Stimulated activated CD8-positive, alpha-beta memory T cell treated with anti-CD3 and anti-CD28 coated beads, Interleukin-4, amount 100 ng/mL, for 4 hours (primary cell): ENCODE data around the gene SERPINB5.
"Not testable (repeated sequence)": the region's sequence is repeated elsewhere in the genome, so short reads cannot be mapped to it uniquely, and the experiment has no call there.

Experiments used
- DNase-seq, 2 donors: peaks; one replicate each; pipeline ENCODE4 v3.0.0-alpha.2; 2020; ENCODE audit warnings: low read depth in 2 of 2, low spot score in 1 of 2

SERPINB5 gene, protein sequence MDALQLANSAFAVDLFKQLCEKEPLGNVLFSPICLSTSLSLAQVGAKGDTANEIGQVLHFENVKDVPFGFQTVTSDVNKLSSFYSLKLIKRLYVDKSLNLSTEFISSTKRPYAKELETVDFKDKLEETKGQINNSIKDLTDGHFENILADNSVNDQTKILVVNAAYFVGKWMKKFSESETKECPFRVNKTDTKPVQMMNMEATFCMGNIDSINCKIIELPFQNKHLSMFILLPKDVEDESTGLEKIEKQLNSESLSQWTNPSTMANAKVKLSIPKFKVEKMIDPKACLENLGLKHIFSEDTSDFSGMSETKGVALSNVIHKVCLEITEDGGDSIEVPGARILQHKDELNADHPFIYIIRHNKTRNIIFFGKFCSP

DNA sequence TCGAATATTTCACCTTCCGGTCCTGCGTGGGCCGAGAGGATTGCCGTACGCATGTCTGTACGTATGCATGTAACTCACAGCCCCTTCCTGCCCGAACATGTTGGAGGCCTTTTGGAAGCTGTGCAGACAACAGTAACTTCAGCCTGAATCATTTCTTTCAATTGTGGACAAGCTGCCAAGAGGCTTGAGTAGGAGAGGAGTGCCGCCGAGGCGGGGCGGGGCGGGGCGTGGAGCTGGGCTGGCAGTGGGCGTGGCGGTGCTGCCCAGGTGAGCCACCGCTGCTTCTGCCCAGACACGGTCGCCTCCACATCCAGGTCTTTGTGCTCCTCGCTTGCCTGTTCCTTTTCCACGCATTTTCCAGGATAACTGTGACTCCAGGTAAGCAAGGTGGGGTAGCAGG lies at the start of gene SERPINB5:
Gene SERPINB5, plus strand, starts transcription at position 291 of the 400 bp plus-strand sequence. CDS start 7,471 bp downstream, outside the sequence.
- DNase-seq: no peak

DNA sequence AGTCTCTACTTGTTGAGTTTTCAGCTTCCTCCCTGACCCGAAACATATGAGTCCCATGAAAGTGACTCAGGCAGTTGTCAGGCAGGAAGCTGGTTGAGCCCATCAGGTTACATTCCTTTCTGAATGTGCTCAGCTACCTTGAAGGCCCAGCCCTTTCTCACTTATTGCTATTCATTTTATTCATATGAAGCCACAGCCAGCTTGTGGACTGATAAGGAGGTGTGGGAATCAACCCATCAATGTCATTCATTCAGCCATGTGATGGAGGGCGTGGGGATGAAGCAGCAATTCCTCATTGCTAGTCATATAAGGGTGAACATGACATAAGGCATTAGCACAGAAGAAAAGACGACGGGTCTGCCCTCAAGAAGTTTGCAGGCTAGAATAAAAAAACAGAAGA lies 49.2 kb upstream of the SERPINB5 start:
- DNase-seq: no peak

DNA sequence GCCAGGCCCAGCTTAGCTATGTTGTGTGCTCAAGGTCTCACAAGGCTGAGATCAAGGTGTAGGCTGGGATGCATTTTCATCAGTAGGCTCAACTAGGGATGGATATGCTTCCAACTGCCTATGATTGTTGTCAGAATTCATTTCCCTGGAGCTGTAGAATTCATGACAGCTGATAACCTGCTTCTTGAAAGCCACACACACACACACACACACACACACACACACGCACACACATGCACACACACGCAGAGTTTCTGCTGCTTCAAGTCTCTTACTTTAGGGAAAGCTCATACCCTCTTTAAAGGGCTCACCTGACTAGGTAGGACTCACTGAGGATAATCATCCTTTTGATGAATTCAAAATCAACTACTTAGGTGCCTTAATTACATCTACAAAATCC lies 46.2 kb upstream of the SERPINB5 start:
- DNase-seq: no peak

DNA sequence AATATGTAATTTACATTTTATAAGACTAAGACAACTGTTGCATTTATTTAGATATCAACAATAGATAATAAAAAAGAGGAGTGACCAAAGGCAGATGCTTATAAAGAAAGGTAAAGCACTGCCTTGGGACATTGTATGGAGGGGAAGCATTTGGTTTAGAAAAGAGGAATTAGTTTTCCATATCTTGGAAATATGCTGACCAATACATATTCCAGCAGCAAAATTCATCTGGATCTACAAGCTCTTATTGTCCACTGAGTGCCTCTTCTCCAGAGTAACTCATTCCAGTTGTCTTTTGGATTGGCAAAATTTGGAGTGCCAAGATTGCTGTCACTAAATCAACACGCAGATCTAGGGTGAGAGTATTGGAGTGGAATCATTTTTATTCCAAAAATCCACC lies 45.6 kb upstream of the SERPINB5 start:
- DNase-seq: no peak

DNA sequence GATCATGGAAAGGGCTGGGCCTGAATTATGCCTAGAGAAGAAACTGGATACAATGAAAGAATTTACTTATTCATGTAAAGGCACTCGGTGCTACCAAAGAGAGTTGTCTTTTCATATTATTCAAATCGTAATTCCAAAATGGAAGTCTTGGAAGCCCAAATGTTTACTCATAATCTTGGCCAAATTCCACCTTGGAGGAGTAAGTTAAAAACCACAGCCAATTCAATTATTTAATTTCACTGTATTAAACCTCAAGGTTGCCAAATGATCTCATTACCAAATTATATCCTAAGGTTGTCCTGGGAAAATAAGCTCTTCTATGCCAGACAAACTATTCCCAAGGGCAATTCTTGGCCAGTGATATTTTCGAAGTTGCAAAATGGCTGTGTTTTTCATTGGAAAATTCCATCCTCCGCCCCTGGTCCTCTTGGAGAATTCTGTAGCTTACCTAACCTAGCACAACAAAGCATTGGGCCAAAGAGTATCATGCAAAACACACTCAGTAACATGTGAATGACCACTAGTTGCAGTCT lies 43.4 kb upstream of the SERPINB5 start:
- DNase-seq: no peak

DNA sequence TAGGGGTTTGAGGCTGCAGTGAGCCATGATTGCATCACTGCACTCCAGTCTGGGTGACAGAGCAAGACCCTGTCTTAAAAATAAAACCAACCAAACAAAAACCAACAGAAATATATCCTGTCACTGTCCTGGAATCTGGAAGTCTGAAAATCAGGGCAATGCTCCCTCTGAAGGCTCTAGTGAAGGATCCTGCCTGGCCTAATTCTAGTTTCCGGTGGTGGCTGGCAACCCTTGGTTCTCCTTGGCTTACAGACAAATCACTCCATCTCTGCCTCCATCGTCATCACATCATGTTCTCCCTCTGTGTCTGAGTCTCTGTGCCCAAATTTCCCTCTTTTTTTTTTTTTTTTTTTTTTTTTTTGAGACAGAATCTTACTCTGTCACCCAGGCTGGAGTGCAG lies 38.6 kb upstream of the SERPINB5 start:
- no peak for DNase-seq

DNA sequence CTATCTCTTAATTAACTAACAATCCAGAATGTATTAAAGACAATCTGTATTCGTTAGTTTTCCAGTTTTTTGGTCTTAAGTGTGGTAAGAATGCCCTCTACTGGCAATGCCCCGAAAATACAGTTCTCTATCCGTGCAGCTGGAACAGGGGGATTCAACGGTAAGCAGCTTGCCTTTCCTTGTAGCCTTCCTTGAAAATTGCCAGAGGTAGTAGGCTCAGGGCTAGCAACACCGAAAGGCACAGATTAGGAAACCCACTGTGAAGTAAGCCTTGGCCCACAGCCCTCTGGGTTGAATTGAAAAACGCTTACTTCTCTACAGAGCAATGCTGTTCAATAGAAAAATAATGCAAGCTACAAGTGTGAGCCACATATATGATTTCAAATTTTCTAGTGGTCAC lies 37.4 kb upstream of the SERPINB5 start:
- DNase-seq: peak; percentile 6 to 16

DNA sequence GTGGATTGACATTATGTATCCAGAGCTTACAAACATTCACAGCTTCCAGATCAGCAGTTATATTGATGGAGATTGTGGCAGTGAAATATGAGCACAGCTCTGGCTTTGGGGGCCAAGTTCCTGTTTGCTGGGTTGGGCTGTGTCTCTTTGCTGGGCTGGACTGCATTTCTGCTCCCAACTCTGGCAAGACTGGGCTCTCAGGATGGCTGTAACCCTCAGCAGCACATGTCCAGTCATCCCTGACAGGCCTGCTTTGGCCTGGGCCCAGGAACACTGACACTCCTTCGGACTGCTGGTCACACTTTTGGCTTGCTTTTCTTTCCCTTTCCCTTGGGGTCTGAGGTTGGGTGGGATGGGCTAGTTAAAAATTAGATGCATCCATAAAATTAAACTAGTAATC lies 36.5 kb upstream of the SERPINB5 start:
- no peak for DNase-seq

DNA sequence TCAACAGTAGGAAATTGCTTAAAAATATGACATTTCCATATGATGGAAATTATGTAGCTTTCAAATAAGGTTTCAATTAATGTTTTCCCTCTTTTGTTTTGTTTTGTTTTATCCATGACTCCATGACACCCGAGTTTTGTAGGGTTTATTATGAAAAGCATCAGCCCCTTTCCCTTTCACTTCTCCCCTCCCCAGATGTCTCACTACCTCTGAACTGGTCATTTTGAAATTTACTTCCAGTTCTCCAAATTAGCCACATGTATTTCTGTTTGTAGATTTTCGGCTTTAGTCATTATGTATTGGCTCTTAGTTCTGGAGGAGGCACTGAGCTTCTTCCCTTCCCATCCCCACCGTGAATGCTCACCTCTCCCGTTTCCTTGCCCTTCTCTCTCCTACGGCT lies 35.9 kb upstream of the SERPINB5 start:
- no peak for DNase-seq

DNA sequence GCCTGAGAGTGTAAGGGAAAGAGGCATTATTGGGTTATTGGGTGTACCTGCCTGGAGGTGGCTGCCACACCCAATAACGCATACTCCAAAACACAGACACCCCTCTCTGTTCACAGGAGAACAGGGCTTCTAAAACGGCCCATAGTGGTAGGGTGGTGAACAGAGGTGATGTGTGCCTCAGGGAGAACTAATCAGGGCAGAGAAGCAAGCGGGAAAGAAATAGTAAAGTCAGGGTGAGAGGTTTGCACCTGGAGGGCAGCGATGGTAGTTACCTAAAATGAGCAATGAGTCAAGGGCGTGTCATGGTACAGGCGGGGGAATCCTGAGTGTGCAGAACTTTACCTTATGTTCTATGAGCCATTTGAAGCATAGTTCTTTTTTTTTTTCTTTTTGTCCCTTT lies 32.9 kb upstream of the SERPINB5 start:
- no peak for DNase-seq

DNA sequence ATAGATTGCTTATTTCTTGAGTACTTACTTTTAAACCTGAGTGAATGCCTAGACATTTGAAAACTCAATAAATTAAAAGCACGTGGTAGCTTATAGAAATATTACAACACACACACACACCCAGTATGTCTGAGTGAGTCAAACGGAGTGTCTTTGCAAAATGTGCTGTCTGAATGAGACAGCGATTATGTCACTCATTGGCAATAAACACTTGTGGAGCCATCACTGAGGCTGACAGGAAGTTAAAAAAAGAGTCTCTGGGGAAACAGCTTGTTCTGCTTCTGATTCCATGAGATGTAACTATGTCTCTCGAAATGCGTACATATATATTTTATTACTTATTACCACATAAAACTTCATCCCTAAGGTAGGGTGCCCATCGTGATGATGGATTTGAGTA lies 32.2 kb upstream of the SERPINB5 start:
- no peak for DNase-seq

DNA sequence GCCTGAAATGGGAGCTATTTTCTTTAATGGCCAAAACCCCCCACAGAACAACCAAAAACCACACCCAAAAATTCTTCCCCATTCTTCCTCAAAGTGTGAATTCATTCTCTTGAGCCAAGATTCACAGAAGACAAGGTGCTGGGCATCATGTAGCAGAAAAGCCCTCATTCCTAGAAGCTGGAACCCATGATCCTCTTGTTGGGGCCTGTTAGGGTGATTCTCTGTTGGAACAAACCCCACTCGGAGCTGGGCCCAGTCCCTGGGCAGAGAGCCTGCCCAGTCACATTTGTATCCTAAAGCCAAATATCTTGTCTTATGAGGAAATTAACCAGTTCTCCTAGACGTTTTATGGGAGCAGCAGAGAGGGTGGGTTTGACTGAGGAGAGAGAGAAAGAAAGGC lies 31.7 kb upstream of the SERPINB5 start:
- DNase-seq: no peak

DNA sequence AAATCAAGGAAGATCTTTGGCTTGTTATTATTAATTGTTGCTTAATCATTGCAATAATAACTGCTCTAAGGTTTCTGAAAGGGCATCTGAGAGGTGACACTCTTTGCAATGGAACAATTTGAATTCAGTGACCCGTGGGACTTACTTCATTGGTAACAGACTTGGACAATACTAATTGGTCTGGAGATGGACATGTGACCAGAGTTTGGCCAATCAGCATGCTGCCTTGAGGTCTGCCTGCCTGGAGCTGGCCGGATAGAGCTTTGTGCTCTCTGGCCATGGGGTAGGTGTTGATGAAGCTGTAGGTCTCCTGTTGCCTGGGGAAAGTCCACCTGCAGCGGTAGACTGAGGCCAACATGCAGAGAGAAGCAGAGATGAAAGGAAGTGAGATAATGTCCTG lies 30.5 kb upstream of the SERPINB5 start:
- DNase-seq: no peak

DNA sequence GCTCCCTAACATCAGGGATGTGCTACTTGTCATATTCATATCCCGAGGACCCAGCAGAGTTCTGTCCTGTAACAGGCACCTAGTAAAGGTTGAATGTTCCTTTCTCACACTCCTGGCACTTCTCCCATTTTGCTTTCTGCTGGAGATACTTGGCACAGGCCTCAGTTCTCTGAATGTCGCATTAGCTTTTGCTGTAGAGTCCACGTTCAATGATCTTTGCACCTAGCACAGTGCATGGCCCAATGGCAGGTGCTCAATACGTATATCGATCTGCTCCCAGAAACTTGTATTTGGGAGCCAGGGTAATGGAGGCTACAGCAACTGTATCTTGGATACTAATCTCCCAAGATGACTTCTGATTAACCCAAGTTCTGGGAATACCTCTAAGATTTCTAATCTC lies 29.7 kb upstream of the SERPINB5 start:
- no peak for DNase-seq

DNA sequence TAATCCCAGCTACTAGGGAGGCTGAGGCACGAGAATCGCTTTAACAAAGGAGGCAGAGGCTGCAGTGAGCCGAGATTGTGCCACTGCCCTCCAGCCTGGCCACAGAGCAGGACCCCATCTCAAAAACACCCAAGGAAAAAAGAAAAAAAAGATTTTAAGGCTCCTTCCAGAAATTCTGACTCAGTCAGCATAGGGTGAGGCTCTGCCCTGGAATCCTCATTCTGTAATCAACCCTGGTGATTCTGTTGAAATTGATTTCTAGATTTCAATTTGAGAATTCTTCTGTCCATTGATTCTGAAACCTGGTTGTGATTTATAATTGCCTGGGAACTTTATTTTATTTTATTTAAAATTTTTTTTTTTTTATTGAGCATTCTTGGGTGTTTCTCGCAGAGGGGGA lies 27.3 kb upstream of the SERPINB5 start:
- no peak for DNase-seq

DNA sequence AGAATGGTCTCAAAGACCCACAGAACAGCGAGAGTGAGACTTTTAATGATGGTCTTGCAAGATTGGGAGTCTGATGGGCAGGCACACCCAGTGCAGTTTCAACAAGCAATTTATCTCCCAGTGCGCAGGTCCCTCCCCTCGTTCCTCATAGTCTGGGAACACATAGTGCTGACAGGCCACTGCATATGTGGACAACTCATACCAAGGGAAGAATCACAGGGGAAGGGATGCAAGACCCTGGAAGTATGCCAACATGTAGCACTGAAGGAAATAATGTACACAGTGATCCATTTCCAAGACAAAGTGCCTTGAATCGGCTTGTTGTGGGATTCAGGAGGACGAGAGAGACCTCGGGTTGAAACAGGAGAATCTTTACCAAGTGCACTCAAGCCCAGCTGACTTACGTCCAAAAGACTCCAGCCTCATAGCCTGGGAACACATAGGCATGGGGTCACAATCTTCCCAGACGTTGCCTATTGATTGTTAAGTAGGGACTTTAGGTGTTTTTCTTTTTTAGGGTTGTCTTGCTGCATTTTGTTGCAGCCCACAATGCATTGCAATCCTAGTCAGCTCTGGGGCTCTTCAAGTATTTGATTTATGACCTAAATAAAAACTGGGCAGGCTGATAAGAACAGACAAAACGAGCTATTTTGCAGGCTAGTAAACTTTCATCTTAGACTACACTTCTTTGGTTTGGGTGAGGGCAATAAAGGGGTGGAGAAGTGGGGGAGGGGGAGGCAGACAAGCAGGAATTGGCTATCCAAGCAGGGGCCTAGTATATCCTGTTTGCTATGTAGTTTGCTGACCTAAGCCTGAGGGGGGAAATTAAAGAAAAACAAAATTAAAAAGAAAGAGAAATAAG lies 24.7 kb upstream of the SERPINB5 start:
- DNase-seq: no peak

DNA sequence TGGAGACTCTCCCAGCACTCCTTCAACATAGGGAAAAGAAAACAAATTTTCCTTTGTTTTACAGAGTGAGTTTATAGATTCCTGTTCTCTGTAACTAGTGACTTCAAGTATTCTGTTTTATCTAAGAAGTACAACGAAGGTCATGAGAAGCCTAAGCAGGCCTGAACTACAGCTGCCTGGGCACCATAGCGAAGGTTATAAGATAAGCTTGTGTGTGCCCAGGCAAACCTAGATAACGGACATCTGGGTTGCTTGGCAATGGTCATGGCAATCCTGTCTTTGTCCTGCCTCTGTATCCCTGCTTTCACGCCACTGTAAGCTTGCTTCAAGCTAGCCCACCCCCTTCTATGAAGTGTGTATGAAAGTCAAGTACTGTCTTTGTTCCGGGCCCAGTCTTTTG lies 24.0 kb upstream of the SERPINB5 start:
- not testable (repeated sequence) for DNase-seq

DNA sequence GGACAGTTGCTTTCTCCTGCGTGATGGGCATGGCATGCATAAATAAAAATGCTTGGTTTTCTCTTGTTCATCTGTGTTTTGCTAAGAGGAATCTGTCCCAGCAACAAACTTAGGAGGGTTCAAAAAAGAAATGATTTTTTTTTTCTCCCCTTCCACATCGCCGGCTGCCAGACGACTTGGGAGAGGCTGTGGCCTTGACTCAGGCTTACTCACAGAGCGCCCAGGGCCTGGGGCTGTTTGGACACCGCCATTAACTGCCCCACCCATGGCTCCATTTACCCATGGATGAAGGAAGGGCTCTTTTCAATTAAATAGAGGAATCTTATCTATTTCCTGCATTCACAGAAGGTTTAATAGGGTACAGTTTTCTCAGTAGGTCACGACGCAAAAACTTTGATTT lies 22.3 kb upstream of the SERPINB5 start:
- DNase-seq: no peak

DNA sequence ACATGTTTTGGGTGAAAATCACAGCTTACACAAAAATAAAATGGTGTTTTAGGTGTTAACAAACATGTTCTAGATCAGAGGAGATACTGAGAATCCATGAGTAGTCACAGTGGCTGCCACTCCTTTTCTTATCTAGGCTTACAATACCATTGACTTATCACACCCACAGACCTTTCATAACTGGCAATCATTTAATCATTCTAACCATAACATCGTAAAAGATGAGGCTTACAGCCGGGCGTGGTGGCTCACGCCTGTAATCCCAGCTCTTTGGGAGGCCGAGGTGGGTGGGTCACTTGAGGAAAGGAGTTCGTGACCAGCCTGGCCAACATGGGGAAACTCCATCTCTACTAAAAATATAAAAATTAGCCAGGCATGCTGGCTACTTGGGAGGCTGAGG lies 18.8 kb upstream of the SERPINB5 start:
- DNase-seq: no peak

DNA sequence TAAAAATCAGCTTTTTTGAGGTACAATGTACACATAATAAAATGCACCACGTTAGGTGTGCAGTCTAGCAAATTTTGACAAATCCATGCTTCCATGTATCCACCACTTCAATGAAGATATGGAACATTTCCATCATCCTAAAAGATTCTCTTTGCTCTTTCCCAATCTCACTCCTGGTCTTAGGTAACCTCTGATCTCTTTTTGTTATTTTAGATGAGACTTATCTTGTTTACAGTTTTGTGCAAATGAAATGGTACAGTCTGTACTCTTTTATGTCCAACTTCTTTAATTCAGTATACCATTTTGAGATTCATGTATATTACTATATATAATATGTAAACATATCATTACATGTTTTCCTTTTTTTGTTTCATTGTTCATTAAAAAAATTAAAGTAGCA lies 16.3 kb upstream of the SERPINB5 start:
- no peak for DNase-seq

DNA sequence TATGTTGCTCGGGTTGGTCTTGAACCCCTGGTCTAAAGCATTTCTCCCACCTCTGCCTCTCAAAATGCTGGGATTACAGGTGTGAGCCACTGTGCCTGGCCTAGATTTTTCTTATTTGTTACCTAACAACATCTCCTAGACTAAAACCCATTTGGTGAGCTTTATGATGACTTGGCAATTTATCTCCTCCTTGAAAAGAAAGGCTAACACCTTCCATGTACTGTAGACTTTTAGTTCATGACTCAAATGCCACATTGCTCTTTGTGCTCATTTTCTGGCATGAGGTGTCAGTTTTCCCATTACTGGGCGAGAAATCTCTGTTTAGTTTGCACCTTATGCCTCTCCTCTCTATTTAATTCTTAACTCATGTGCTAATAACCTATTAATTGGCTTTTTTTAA lies 12.3 kb upstream of the SERPINB5 start:
- DNase-seq: no peak

DNA sequence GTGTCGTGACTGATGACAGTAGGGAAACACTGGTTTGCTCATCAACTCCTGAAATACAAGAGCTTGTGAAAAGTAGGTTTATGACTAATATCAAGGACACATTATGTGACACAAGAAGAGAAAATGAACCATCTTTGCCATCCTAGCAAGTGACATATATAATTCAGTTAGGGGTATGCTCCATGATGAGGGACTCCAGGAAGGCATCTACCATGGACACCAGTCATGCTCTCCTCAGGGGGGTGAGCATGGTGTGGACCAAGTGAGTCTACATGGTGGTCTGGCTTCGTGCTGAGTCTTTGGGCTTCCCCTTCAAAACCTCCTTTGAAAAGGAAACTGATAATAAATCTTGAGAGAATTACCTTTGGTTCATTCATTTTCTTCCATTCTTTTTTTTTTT lies 11.7 kb upstream of the SERPINB5 start:
- DNase-seq: no peak
